Activated naive CD4-positive, alpha-beta T cell (primary cell): Measurements from ENCODE around the gene SCN5A.

ENCODE experiments used
- DNase-seq, 4 experiments: peaks; one replicate each; lab custom pipeline; 2025; lab: John Stamatoyannopoulos, UW

The SCN5A gene

DNA sequence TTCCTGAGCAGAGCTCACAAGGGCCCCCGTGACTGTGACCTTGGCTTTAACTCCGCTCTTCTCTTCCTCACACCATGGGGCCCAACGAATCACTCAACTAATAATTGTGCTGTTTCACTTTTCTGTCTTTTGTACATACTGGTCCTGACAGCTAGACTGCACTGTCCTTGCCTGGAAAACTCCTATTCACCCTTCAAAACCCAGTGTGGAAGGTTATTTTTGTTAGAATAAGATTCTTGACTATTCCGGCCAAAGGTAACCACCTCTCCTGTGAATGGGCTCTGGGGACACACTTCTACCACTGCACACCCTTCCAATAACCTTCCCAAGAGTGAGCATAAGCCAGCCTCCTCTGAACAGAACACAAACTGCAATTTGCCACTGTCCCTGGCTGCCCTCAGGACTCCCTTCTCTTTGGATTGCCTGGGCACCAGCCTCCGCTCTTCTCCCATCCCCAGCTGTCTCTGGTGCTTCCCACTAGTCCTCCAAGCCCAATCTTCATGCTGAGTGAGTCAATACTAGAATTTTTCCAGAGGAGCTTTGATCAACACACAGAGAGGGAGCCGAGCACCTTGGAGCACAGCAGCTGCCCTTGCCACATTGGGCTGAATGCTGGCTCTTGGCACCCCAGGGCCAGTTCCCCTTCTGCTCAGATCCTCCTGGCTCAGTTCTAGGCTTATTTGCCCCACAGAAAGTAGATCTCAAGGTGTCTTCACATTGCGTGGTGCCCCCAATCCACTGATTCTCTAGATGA lies 2.1 kb downstream of the SCN5A start:
- DNase-seq = no peak

DNA sequence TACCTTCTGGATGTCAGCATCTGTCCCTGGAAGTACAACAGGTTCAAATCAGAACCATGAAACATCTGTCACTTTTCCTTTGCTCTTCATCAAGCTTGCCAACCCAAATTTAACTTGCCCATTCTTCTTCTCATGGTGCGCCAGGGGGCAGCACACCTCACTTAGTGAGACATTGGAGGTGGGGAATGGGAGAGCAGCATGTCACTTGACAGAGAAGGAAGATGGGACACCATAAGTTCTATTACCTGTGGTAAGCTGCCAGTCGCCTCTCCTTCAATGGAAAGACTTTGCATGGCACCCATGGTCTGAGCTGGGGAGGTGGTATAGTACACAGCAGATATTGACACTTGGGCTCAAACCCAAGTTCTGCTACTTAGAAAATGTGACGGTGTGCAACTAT lies 2.9 kb downstream of the SCN5A start:
- DNase-seq = no peak

DNA sequence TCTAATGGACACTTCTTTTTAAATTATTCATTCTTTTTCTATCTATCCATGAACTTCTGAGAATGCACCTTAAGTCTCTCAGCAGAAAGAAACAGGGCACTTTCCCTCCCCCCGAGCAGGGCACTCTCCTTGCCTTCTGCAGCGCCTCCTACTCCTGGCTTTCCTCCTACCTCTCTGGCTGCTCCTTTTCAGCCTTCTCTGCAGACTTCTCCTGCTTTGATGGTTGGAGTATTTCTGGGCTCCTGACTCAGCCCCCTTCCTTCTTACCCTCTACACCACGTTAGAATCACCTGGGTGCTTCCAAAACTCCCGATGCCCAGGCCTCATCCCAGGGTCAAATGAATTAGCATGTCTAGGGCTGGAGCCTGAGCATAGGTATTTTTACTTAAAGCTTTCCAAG lies 3.4 kb downstream of the SCN5A start:
- no peak for DNase-seq

DNA sequence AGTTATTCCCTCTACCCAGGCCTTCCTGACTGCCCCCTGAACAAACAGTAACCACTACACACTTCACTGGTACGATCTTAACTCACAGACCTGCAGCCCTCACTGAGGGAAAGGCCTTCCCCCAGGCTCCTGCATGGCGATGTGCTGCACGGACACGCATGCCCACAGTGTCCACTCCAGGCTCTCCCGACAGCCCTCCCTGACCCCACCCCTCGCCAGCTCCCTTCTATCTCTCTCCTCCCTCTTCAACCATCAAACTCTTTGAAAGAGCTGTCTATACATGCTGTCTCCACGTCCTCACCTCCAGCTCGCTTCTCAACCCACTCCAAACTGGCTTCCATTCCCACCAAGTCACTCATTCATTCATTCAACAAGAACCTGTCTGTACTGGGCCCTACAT lies 3.9 kb downstream of the SCN5A start:
- DNase-seq = no peak

DNA sequence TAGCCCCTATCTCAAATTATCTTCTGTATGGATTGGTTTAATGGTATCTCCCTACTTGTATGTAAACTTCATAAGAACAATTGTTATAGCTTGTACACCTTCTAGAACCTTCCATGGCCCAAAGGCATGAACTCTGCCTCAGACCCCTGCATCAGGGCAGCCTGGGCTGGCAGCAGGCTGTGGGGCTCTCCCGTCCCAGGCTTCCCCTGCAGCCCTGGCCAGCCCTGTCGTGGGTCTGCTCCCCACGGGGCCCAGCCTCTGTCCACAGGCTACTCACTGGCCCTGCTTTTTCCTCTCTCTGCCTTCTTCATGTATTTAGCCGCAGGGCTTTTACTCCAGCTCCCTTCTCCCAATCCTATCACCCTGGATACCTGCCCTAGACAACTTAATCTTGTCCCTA lies 4.4 kb downstream of the SCN5A start:
- DNase-seq = no peak

DNA sequence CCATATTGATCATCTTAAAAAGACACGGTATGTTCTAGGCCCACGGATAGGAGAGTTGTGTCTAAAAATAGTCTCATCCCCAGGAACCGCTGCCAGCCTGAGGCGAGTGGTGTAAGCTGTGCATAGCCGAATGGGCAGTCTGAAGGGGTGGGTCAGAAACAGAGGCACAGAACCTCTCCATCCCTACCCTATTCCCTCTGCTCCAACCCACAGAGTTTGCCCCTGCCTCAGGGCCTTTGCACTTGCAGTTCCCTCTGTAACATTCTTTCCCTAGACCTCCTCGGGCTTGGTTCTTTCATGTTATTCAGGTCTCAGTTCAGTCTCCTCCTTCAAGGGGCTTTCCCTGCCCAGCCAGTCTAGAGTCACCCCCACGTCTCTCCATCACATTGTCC lies 4.8 kb downstream of the SCN5A start:
- DNase-seq = no peak

DNA sequence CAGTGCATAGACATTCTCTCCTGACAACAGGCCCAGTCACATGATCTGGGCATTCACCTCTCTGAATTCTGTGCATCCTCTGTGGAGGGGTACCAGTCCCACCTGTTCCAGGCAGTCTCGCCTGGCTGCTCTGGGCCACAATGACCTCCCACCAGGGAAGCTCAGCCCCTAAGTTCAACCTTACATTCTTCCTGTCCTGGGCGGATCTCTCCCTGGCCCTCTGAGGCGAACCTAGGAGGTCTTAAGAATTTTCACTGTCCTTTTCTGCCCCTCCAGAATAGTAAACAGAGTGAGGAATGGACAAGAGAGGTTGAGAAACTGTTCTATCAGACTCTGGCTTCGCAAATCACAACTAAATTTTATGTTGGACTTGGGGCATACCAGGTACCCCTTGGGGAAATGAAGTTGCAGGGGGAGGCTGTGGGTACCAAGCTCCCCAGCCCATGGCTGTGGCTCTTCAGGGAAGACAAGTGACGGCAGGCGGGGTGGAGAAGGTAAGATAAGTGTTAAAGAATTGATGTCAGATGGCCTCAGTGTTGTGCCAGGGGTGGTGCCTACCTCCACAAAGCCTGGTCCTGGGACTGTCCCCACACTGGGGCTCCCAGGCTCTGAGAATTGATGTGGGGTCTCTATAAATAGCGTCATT lies 5.3 kb downstream of the SCN5A start:
- DNase-seq = no peak

DNA sequence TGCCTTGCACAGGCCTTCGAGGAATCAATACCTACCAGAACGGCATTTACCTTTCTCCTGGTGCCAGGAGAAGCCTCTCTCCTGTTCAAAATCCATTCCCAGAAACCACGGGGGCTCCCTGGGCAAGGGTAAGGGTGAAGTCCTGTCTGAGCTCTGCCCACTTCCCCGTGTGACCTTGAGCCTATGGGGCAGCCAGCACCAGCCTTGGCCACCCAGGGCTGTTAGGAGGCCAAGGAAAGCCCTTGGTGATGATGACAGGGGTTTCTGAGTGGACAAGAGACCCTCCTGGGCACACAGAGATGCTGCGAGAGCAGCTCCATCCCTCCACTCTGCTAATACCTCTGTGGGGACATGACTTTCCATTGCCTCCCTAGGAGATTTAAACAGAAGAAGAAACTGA lies 5.9 kb downstream of the SCN5A start:
- DNase-seq = no peak

DNA sequence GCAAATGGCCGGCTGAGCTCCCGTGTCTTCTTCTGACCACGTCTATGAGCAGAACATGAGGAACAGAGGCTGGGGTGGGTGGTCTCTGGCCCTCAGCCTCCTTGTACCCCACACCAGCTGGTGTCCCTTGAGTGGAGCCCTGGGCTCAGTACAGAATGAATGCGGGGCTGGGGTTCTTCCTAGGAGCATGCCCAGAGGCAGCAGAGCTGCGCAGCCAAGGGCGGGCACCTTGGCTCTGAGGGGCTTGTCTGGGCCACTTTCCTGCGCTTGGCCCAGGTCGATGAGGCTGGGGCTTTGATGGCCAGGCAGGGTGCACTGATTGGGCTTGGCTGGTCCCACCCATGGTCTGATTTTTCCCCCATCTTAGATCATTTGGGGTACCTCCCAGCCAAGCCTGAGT lies 6.4 kb downstream of the SCN5A start:
- DNase-seq = no peak

DNA sequence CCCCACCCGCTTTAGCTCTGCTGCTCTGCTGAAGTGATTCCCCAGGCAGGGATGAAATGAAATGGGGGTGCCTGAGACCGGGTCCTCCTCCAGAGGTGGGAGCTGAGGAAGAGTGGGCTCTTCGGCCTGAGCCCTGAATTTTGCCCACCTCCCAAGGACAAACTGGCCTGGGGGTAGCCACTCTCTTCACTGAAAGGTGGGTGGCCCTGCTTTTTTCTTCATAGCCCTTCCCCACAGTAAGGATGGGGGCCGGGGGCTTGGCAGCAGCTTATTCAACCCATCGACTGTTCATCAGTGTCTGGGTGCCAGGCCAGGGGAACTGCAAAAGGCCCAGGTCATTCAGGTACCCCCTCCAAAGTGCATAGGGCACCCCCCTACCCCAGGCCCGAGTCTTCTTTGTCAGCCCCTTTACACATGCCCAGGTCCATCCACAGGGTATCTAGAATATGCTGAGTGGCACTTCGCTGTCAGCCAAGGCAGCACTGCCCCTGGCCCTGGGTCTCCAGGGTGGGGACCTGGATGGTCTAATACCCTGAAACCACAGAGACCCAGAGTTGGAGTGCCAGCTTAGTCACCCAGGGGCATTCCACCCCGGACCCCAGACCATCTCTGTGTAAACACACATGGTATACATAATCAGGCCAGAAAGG lies 7.9 kb downstream of the SCN5A start:
- DNase-seq = no peak

DNA sequence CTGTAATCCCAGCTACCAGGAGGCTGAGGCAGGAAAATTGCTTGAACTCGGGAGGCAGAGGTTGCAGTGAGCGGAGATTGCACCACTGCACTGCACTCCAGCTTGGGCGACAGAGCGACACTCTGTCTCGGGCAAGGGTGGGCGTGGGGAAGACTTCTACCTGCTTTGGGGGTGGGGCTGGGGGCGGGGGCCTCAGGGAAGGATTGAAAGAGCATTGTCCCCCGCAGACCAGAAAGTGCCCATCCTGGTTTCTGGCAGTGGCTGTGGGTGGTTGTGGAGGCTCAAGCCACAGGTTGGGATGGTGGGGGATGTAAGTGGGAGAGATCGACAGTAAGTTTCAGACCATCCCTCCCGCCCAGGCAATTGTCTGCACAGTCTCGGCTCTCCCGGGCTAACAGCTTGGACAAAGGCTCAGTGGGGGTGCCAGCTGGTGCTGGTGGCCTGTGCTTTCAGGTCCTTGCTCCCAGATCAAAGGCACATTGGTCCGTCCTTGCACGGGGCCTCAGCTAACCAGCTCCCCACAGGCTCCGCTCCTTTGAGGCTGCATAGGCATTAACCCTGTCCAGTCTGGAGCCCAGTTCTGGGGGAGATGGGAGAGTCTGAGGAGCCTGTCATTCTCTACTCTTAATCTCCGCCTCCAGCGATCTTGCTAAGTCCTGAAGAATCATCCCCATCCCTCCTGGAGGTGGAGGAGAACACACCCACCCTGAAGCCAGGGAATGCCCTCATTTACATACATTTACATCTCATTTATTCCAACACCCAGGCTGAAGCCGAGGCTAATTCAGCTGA lies 8.6 kb downstream of the SCN5A start:
- no peak for DNase-seq

DNA sequence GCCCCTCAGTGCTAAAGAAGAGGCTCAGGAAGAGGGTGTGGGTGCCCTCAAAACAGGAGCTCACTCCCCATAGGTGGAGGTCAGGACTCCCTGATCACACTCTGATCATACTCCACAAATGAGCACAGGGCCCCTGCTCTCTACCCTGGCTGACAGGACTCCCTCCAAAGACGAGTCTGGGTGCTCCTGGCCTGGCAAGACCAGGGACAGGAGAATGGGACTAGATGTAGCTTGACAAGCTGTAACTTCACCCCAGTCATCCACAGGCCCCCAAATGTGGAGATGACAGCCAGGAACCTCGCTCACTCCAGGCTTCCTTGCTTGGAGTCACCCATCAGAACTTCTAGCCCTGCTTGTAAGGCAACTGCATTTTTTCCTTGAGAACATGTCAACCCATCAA lies 11.1 kb downstream of the SCN5A start:
- DNase-seq = no peak

DNA sequence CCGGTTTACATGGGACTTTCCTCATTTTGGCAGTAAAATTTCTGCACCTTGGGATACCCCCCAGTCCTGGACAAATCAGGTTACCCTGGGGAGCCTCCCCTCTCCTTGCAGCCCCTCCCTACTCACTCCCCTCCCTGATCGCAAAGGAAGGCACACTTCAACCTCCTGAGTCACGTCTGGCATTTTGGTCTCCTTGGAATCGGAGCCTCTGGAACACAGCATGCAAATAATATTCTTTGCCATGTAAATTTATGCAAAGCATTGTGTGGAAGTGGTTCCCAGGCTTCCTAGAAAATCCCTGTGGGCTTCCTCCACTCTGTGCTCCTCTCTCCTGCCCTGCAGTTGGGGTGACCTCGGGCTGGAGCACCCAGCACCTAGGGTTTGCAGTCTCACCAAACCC lies 11.6 kb downstream of the SCN5A start:
- DNase-seq = no peak

DNA sequence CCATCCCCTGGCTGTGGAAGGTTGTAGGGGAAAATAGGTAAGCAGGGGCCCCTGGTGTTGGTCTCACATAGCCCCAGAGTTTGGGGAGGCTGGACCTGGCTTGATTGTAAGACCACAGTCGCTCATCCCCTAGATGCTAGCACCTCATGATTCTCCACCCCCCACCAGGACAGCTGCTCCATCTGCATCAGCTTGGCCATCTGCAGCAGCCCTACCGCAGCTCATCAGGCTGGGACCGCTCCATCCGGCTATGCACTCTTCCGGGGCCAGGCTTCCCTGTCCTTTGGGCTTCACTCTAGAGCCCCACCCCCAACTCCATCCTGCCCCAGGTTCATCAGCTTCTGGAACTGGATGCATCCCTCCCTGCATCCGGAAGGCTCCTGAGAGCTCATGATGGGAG lies 12.6 kb downstream of the SCN5A start:
- DNase-seq = no peak

DNA sequence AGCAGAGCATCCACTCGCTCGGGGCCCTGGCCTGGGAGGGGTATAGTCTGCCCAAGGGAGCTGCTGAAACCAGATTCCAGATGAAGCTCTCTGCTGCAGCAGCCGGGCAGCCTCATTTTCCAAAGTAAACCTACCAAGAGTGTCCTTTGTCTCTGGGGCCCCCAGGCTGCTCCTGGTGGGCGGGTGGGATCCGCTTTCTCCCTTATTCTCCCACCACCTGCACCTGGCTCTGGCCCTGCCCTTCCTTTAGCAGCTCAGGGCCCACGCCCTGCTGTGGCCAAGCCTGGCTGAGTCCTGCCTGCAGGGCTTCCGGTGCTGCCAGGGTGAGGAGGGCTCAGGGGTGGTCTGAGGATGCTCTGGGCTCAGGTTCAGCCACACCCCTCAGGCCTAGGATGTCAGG lies 13.0 kb downstream of the SCN5A start:
- no peak for DNase-seq

DNA sequence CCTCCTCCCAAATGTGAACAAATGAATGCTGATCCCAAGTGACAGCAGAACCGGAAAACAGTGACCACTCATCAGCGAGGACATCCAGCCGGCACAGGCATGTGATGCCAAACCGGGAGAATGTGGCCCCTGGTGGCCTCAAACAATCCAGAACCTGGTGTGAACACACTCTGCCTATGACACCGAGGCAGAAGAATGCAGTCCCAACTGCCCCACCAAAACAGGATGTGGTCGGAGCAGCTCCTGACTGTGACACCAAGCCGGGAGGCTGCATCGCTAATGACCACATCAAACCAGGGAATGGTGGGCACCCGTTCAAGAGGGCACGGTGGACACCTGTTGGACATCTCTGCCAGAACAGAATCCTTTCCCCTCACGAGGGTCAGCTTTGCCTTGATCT lies 15.4 kb downstream of the SCN5A start:
- no peak for DNase-seq

DNA sequence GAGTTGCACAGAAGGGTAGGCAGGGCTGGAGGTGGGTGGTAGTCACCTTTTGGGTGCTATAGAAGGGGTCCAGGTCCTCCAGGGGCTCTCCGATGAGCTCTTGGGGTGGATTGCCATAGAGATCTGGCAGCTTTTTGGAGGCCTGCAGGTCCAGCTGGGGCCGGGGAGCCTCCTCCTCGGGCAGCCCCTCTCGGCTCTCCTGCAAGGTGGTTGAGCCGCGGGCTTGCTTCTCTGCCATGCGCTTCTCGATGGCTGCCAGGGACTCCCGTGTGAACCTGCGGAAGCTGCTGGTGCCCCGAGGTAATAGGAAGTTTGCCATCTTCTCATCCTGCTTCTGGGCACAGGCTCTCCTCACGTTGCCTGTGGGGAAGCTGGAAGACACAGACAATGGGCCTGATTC lies 16.5 kb downstream of the SCN5A start:
- DNase-seq = no peak

DNA sequence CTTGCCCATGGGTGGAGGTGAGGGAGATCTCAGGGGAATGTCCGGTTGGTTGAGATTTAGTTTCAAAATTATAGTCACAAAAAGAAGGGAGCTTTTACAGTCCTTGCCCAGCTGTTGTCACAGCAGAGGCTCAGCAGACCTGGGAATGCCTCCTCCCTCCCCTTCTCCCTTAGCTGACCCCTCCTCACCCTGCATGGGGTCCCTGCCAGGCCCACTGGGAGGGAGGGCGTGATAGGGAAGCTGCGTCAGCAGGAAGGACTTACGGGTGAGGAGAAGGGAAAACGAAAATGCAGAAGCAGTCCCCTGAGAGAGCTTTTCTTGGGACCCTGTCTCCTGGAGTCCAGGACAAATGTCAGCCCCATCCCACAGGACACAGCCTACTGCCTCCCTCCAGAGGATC lies 18.9 kb downstream of the SCN5A start:
- DNase-seq = no peak

DNA sequence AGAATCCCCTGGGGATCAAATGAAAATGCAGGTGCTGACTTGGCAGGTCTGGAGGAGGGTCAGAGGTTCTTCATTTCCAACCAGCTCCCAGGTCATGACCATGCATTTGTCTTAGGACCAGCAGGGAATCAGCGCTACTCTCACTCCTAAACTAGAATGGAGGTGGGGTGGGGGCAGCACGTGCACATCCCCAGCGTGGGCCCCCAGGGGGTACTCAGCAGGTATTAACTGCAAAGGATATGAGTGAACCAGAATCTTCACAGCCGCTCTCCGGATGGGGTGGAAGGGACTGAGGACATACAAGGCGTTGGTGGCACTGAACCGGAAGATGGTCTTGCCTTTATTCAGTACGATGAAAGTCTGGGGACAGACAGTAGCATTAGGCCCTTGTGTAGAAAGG lies 19.4 kb downstream of the SCN5A start:
- DNase-seq = no peak

DNA sequence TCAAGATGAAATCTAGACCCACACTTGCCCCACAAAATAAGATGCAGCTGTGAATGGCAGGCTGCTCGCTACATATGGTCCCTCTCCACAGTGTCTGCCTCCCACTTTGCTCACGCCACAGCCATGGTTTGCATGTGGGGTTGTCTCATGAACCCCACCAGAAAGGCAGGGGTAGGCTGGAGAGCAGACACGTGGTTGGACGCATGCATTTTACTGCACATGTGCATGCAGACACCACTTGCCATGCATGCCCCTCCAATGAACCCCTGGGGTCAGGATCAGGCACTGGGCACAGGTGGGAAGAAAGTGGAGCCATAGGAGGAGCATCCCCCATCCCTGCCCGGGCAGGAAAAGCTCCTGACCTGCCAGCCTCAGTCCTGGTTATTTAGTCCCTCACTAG lies 20.7 kb downstream of the SCN5A start:
- DNase-seq = no peak

DNA sequence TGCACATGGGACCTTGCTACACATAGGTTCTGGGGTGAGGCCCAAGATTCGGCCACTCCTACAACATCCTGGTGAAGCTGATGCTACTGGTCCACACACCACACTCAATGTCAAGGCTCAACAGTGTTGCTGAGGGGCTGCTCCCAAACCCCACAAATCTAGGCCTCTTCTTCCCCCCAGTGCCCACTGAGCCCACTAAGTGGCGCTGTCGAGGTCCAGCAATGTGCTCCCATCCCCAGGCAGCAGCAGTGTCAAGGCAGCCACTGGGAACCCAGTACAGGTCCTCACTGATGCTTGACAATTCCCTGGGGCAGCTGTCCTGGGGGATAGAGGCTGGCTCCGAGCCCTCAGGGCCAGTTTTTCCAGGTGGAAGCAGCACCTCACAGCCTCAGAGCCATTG lies 21.5 kb downstream of the SCN5A start:
- no peak for DNase-seq

DNA sequence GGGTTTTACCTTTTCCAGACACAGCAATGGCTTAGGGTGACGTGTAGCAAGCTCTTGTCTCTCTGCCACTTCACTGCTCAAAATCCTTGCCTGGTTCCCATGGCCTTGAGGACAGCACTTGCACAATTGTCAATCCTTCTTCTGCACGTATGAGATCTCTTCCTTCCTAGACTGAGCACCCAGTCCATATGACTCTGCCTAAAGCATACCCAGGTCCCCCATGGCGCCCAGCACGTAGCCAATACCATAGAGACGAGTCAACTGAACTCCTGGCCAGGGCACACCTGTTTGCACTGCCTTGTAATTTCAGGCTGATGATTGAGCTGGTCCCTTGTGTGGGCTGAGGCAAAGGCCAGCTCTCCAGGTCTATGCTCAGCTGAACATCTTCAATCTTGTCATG lies 23.3 kb downstream of the SCN5A start:
- DNase-seq = no peak

DNA sequence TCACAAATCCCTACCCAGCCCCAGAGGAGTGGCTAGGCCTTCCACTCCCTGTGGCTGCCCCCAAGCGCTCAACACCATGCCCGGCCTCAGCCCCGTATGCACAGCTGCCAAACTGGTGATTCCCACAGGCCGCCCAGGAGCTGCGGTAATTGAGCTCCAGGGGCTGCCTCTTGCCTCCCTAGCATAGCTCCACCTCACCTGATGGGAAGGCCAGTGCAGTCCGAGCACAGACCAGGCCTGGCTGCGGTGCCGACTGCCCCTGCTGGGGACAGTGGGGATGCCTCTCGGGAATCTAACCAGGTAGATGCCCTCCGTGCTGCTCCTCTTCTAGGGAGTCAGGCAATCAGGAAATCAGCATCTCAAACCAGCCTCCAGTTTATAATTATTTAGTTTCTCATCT lies 25.9 kb downstream of the SCN5A start:
- DNase-seq = no peak
